Glutamatergic neuron (in vitro differentiated cells): ENCODE measurements around the gene SYT3. TPM values are rescaled to one million over a fixed set of nuclear protein-coding genes. Genes with fewer than 3 reads are reported as not detected.
"Not testable (repeated sequence)": the region's sequence is repeated elsewhere in the genome, so short reads cannot be mapped to it uniquely, and the experiment has no call there.

ENCODE experiments used
- DNase-seq: peaks from one replicate; pipeline ENCODE4 v3.0.0; 2022
- H3K27ac Mint-ChIP-seq: one replicate; pipeline ENCODE4 v1.8.0; 2020; ENCODE audit warnings: mild to moderate bottlenecking, mixed read lengths, inconsistent platforms; ENCODE audit not compliant: unreplicated experiment
- H3K27me3 Mint-ChIP-seq: one replicate; pipeline ENCODE4 v1.8.0; 2020; ENCODE audit warnings: mild to moderate bottlenecking, moderate library complexity, mixed read lengths, inconsistent platforms; ENCODE audit not compliant: unreplicated experiment
- H3K36me3 Mint-ChIP-seq: one replicate; pipeline ENCODE4 v1.8.0; 2020; ENCODE audit warnings: mild to moderate bottlenecking, mixed read lengths, inconsistent platforms; ENCODE audit not compliant: unreplicated experiment
- H3K4me1 Mint-ChIP-seq: one replicate; pipeline ENCODE4 v1.8.0; 2020; ENCODE audit warnings: mild to moderate bottlenecking, low read depth, mixed read lengths, inconsistent platforms; ENCODE audit not compliant: unreplicated experiment
- H3K4me3 Mint-ChIP-seq: one replicate; pipeline ENCODE4 v1.8.0; 2020; ENCODE audit warnings: mild to moderate bottlenecking, mixed read lengths, inconsistent platforms; ENCODE audit not compliant: unreplicated experiment
- H3K9me3 Mint-ChIP-seq: one replicate; pipeline ENCODE4 v1.8.0; 2020; ENCODE audit warnings: mild to moderate bottlenecking, moderate library complexity, mixed read lengths, inconsistent platforms; ENCODE audit not compliant: unreplicated experiment
- CTCF ChIP-seq: fragments of 200-600 bp; sonication (generic); IDR thresholded peaks from one replicate; pipeline ENCODE4 v1.5.0; 2021; ENCODE audit not compliant: partially characterized antibody, unreplicated experiment
- total RNA-seq: library from RNA; stranded (reverse); fragmentation: NEBNext Ultra II Directional; extraction: Animal tissue kit (Norgen Biotek cat#: 25700); gene quantifications from one replicate; pipeline ENCODE4 v1.2.1, GENCODE V29; 2021; ENCODE audit not compliant: unreplicated experiment

Gene SYT3
- total RNA-seq, 1 donor from 2014 or later: 15.6 TPM

GRCh38 chr19:50580970-50581634 lies 58.6 kb downstream of the SYT3 start:
- Mint-ChIP-seq H3K4me3 (no peak overlapping the region), H3K4me1 (peaks cover 1% of the 10 kb centered on the region), H3K27ac (peak overlapping the region; percentile 89), H3K27me3 (peaks cover 2% of the 10 kb centered on the region), H3K9me3 (peaks cover 9% of the 10 kb centered on the region), H3K36me3 (peaks cover 3% of the 10 kb centered on the region)
- no peak for DNase-seq
- TF ChIP-seq CTCF: no peak

GRCh38 chr19:50580240-50580639 lies 59.4 kb downstream of the SYT3 start:
- H3K27ac Mint-ChIP-seq: no peak overlapping the region
- no peak overlapping the region for H3K4me3 Mint-ChIP-seq
- peaks cover 3% of the 10 kb centered on the region for H3K36me3 Mint-ChIP-seq
- peaks cover 9% of the 10 kb centered on the region for H3K9me3 Mint-ChIP-seq
- peaks cover 2% of the 10 kb centered on the region for H3K27me3 Mint-ChIP-seq
- TF ChIP-seq CTCF: no peak
- no peak for DNase-seq
- peaks cover 1% of the 10 kb centered on the region for H3K4me1 Mint-ChIP-seq

GRCh38 chr19:50576769-50577168 lies 62.9 kb downstream of the SYT3 start:
- not testable (repeated sequence) for H3K4me3 Mint-ChIP-seq, H3K4me1 Mint-ChIP-seq

GRCh38 chr19:50573741-50574461 lies 65.8 kb downstream of the SYT3 start:
- H3K36me3 Mint-ChIP-seq: no peaks in the 10 kb centered on the region
- no peak overlapping the region for H3K4me3 Mint-ChIP-seq
- no peak for TF ChIP-seq CTCF
- H3K9me3 Mint-ChIP-seq: peaks cover 6% of the 10 kb centered on the region
- no peaks in the 10 kb centered on the region for H3K4me1 Mint-ChIP-seq
- no peak for DNase-seq
- peaks cover 2% of the 10 kb centered on the region for H3K27me3 Mint-ChIP-seq
- no peak overlapping the region for H3K27ac Mint-ChIP-seq

More at GRCh38 chr19:50576769-50577168, 62.9 kb downstream of the SYT3 start:
- DNase-seq, H3K27ac Mint-ChIP-seq, H3K36me3 Mint-ChIP-seq, H3K27me3 Mint-ChIP-seq, H3K9me3 Mint-ChIP-seq: not testable (repeated sequence)

Other genes starting within 250 kb of the SYT3 start
- 2.7 TPM for gene SPIB, start 220.9 kb downstream of the SYT3 start, total RNA-seq
- gene MYBPC2, start 207.0 kb downstream of the SYT3 start, total RNA-seq: 0.61 TPM
- gene EMC10, start 163.4 kb downstream of the SYT3 start, total RNA-seq: 98.8 TPM
- gene GARIN5A, start 163.0 kb downstream of the SYT3 start, total RNA-seq: 5.2 TPM
- gene JOSD2, start 128.7 kb downstream of the SYT3 start, total RNA-seq: 19.1 TPM
- not detected for gene ASPDH, start 126.0 kb downstream of the SYT3 start, total RNA-seq
- 28.5 TPM for gene LRRC4B, start 71.4 kb downstream of the SYT3 start, total RNA-seq
- 10.4 TPM for gene C19orf81, start 9.6 kb upstream of the SYT3 start, total RNA-seq
- gene SHANK1, start 79.9 kb upstream of the SYT3 start, total RNA-seq: 19.0 TPM
- gene CLEC11A, start 83.5 kb upstream of the SYT3 start, total RNA-seq: 4.0 TPM
- gene GPR32, start 130.6 kb upstream of the SYT3 start, total RNA-seq: not detected
- gene ACP4, start 150.5 kb upstream of the SYT3 start, total RNA-seq: not detected
- gene KLK1, start 183.9 kb upstream of the SYT3 start, total RNA-seq: 0.49 TPM
- gene KLK15, start 193.7 kb upstream of the SYT3 start, total RNA-seq: not detected
- not detected for gene KLK3, start 215.0 kb upstream of the SYT3 start, total RNA-seq
- gene KLK2, start 233.6 kb upstream of the SYT3 start, total RNA-seq: not detected